GM19463 (cell line): ENCODE data around the gene SMG6.
"Not testable (repeated sequence)": the region's sequence is repeated elsewhere in the genome, so short reads cannot be mapped to it uniquely, and the experiment has no call there.

Source experiments
- ATAC-seq: cut with Tn5 transposase; IDR thresholded peaks from one replicate; pipeline ENCODE4 v1.9.1; 2021; ENCODE audit warnings: mild to moderate bottlenecking, moderate library complexity; ENCODE audit not compliant: unreplicated experiment

SMG6 gene

GRCh38 chr17:2264067-2264860 lies 39.3 kb downstream of the SMG6 start:
- ATAC-seq: no peak

- ATAC-seq: no peak
Measured at GRCh38 chr17:2263183-2264066, 40.2 kb downstream of the SMG6 start.

- ATAC-seq: no peak
Measured at GRCh38 chr17:2262135-2262587, 41.4 kb downstream of the SMG6 start.

GRCh38 chr17:2259769-2260536 lies 43.6 kb downstream of the SMG6 start:
- peak; percentile 62 for ATAC-seq

GRCh38 chr17:2258830-2259229 lies 44.8 kb downstream of the SMG6 start:
- not testable (repeated sequence) for ATAC-seq

- peak; percentile 77 for ATAC-seq
Measured at GRCh38 chr17:2253768-2254406, 49.7 kb downstream of the SMG6 start.

- ATAC-seq: no peak
Measured at GRCh38 chr17:2253362-2253761, 50.2 kb downstream of the SMG6 start.

GRCh38 chr17:2251098-2251497 lies 52.5 kb downstream of the SMG6 start:
- no peak for ATAC-seq

- ATAC-seq: no peak
Measured at GRCh38 chr17:2250140-2251095, 53.2 kb downstream of the SMG6 start.

GRCh38 chr17:2247005-2247404 lies 56.6 kb downstream of the SMG6 start:
- ATAC-seq: no peak

GRCh38 chr17:2244545-2245525 lies 58.8 kb downstream of the SMG6 start:
- ATAC-seq: no peak

GRCh38 chr17:2243953-2244352 lies 59.6 kb downstream of the SMG6 start:
- no peak for ATAC-seq

GRCh38 chr17:2241823-2242222 lies 61.8 kb downstream of the SMG6 start:
- ATAC-seq: no peak

GRCh38 chr17:2240541-2240940 lies 63.0 kb downstream of the SMG6 start:
- no peak for ATAC-seq

- ATAC-seq: peak; percentile 71
Measured at GRCh38 chr17:2239882-2240430, 63.6 kb downstream of the SMG6 start.

- no peak for ATAC-seq
Measured at GRCh38 chr17:2239170-2239551, 64.4 kb downstream of the SMG6 start.

- peak; percentile 44 for ATAC-seq
Measured at GRCh38 chr17:2238432-2239169, 65.0 kb downstream of the SMG6 start.
